ENCODE data around the gene MET.

DNA sequence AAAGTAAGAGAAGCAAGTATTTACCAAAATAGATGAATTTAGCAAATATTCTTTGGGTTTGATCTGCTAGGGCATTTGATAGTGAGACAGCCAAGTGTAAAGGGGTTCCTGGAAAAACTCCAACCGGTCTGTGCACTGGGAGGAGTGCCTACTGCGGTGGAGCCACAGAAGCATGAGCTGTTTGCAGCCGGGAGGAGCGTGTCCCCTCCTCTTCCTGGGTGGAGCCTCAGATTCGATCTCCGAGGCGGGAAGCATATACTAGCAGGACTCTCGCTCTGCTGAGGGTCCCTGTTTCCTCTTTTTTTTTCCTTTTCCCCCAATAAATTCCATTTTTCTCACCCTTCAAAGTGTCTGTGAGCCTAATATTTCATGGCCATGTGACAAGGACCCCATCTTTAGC, 45.1 kb upstream of the MET start:
- TF ChIP-seq, protein P1, sequence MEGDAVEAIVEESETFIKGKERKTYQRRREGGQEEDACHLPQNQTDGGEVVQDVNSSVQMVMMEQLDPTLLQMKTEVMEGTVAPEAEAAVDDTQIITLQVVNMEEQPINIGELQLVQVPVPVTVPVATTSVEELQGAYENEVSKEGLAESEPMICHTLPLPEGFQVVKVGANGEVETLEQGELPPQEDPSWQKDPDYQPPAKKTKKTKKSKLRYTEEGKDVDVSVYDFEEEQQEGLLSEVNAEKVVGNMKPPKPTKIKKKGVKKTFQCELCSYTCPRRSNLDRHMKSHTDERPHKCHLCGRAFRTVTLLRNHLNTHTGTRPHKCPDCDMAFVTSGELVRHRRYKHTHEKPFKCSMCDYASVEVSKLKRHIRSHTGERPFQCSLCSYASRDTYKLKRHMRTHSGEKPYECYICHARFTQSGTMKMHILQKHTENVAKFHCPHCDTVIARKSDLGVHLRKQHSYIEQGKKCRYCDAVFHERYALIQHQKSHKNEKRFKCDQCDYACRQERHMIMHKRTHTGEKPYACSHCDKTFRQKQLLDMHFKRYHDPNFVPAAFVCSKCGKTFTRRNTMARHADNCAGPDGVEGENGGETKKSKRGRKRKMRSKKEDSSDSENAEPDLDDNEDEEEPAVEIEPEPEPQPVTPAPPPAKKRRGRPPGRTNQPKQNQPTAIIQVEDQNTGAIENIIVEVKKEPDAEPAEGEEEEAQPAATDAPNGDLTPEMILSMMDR (IDR thresholded peaks at IDR 0.05; ENCODE audit: extremely low read depth in 1 of 2, insufficient read depth in 1 of 2, low read depth in 1 of 2, low read length in 2 of 2), result no peak
- TF ChIP-seq POLR2A (IDR thresholded peaks at IDR 0.05; ENCODE audit: low read depth, low read length) (no peak), MAX (IDR thresholded peaks at IDR 0.05; ENCODE audit: insufficient read depth, insufficient read length) (no peak), EZH2 (IDR thresholded peaks at IDR 0.05; ENCODE audit: borderline replicate concordance, low read depth, low read length, severe bottlenecking) (no peak), JUN (IDR thresholded peaks at IDR 0.05; ENCODE audit: borderline replicate concordance, insufficient read depth, insufficient read length, low read depth) (no peak), GATA2 (IDR thresholded peaks at IDR 0.05; ENCODE audit: insufficient read depth, insufficient read length, low read depth, low read length) (no peak), POLR2AphosphoS5 (IDR thresholded peaks at IDR 0.05; ENCODE audit: insufficient read depth, low read depth, low read length) (no peak), FOS (IDR thresholded peaks at IDR 0.05; ENCODE audit: borderline replicate concordance, insufficient read depth, low read length) (no peak), MYC (IDR thresholded peaks at IDR 0.05; ENCODE audit: low read depth, low read length) (no peak)

Data from endothelial cell of umbilical vein (primary cell).